ENCODE data around the gene ATG9A.

ATG9A gene, protein sequence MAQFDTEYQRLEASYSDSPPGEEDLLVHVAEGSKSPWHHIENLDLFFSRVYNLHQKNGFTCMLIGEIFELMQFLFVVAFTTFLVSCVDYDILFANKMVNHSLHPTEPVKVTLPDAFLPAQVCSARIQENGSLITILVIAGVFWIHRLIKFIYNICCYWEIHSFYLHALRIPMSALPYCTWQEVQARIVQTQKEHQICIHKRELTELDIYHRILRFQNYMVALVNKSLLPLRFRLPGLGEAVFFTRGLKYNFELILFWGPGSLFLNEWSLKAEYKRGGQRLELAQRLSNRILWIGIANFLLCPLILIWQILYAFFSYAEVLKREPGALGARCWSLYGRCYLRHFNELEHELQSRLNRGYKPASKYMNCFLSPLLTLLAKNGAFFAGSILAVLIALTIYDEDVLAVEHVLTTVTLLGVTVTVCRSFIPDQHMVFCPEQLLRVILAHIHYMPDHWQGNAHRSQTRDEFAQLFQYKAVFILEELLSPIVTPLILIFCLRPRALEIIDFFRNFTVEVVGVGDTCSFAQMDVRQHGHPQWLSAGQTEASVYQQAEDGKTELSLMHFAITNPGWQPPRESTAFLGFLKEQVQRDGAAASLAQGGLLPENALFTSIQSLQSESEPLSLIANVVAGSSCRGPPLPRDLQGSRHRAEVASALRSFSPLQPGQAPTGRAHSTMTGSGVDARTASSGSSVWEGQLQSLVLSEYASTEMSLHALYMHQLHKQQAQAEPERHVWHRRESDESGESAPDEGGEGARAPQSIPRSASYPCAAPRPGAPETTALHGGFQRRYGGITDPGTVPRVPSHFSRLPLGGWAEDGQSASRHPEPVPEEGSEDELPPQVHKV

DNA sequence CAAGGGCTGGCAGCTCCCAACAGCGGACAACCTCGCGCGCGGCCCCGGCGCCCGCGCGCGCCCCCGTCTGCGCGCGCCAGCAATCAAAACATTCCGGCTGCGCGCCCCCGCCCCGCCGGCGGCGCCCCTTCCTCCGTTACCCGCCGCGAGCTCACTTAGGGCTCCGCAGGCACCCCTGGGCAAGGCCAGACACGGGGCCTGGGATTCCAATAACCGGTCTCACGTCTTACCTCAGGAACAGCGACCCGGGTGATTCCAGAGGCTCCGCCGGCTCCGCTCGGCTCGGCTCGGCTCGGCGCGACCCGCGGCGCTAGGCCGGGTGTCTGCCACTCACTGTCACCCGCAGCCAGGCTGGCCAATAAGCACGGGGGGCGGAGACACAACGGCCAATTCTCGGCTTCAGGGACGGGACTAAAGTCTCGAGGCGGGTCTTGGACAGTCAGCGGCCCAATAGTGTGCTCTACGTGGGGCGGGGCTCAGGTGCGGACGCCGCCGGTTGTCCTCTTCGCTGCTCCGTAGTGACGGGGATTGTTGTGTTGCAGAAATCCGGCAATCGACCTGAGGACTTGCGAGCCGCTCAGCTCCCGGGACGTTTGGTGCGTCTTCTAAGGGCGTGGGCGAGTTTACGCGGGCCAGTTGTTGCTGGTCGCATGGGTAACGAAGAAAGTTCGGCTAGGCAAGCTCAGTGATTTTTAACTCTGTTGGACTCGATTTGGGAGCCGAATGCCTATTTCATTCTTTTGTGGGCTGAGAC is at the start of gene ATG9A, which contains the start of gene ANKZF1:
Gene ATG9A, minus strand, starts transcription at position 332 of the 754 bp plus-strand sequence. CDS start 1,612 bp downstream, outside the sequence.
Gene ANKZF1, plus strand, starts transcription at position 502 of the 754 bp plus-strand sequence. CDS start 452 bp downstream, outside the sequence.
- Histone ChIP-seq H3K27ac (ENCODE audit: low read depth, low read length) (peak within 1 kb of the TSS; percentile 72), H3F3A (ENCODE audit: control insufficient read depth, insufficient read depth) (no peaks in the 10 kb centered on the region; the same call in 1 of the 2 replicates), H3K79me2 (ENCODE audit: control insufficient read depth, low read length) (peaks cover 53% of the 10 kb centered on the region), H3K27me3 (ENCODE audit: control insufficient read depth, low read length) (no peaks in the 10 kb centered on the region), H3K36me3 (ENCODE audit: control insufficient read depth, low read length) (peaks cover 74% of the 10 kb centered on the region), H4K20me1 (ENCODE audit: control insufficient read depth, insufficient read depth, low read depth, low read length) (no peaks in the 10 kb centered on the region), H3K4me1 (ENCODE audit: control insufficient read depth, low read length) (peaks cover 31% of the 10 kb centered on the region), H3K9me2 (replicated peaks; ENCODE audit: control insufficient read depth, low read length) (no peaks in the 10 kb centered on the region), H3K4me3 (ENCODE audit: low read length) (peak within 1 kb of the TSS; percentile 88), H3K4me2 (ENCODE audit: low read length) (peak within 1 kb of the TSS; percentile 84), H3K9me3 (ENCODE audit: control insufficient read depth, insufficient read depth, low read length) (no peaks in the 10 kb centered on the region)
- TF ChIP-seq, protein P1, sequence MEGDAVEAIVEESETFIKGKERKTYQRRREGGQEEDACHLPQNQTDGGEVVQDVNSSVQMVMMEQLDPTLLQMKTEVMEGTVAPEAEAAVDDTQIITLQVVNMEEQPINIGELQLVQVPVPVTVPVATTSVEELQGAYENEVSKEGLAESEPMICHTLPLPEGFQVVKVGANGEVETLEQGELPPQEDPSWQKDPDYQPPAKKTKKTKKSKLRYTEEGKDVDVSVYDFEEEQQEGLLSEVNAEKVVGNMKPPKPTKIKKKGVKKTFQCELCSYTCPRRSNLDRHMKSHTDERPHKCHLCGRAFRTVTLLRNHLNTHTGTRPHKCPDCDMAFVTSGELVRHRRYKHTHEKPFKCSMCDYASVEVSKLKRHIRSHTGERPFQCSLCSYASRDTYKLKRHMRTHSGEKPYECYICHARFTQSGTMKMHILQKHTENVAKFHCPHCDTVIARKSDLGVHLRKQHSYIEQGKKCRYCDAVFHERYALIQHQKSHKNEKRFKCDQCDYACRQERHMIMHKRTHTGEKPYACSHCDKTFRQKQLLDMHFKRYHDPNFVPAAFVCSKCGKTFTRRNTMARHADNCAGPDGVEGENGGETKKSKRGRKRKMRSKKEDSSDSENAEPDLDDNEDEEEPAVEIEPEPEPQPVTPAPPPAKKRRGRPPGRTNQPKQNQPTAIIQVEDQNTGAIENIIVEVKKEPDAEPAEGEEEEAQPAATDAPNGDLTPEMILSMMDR (IDR thresholded peaks at IDR 0.05; ENCODE audit: low read depth, low read length, poor library complexity, severe bottlenecking), result no peak
- no peak for TF ChIP-seq EZH2phosphoT487 (IDR thresholded peaks at IDR 0.05; ENCODE audit: borderline replicate concordance, low read length)

DNA sequence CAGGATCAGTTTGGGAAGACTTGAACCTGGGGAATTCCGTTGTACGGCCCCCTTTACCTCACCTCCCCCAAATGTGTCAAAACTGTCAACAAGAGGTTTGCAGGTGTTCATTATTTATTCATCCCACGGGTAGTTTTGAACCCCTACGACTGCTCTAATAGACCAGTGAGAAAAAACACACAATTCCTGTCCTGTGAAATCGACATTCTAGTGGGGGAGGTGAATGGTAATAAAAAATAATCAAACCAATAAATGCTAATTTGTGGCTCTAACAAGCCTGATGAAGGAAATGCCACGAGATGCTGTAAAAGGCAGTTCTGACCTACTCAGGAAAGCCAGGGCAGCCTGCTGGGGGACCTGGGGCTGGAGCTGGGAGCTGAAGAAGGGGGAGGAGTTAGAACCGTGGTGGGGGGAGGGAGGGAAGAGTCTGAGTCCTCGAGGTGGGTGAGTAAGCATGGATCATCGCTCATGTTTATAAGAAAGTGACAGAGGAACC is 49.3 kb upstream of the ATG9A start:
- peak overlapping the region; percentile 96 for H3K4me2 ChIP-seq (ENCODE audit: low read length)
- TF ChIP-seq, protein P1 (IDR thresholded peaks at IDR 0.05; ENCODE audit: low read depth, low read length, poor library complexity, severe bottlenecking), result no peak
- H3K79me2 ChIP-seq (ENCODE audit: control insufficient read depth, low read length), result 0 out of 2 replicates have a peak, but pooled peaks cover 3% of the 10 kb centered on the region
- peaks cover 9% of the 10 kb centered on the region for H3F3A ChIP-seq (ENCODE audit: control insufficient read depth, insufficient read depth)
- H3K27me3 ChIP-seq (ENCODE audit: control insufficient read depth, low read length), result no peaks in the 10 kb centered on the region
- peaks cover 35% of the 10 kb centered on the region for H3K4me1 ChIP-seq (ENCODE audit: control insufficient read depth, low read length)
- H3K9me3 ChIP-seq (ENCODE audit: control insufficient read depth, insufficient read depth, low read length), result no peaks in the 10 kb centered on the region
- peak overlapping the region; percentile 89 for H3K27ac ChIP-seq (ENCODE audit: low read depth, low read length)
- peak overlapping the region; percentile 76 for H3K4me3 ChIP-seq (ENCODE audit: low read length)
- H3K9me2 ChIP-seq (replicated peaks; ENCODE audit: control insufficient read depth, low read length), result no peaks in the 10 kb centered on the region
- H4K20me1 ChIP-seq (ENCODE audit: control insufficient read depth, insufficient read depth, low read depth, low read length), result no peaks in the 10 kb centered on the region
- peaks cover 26% of the 10 kb centered on the region for H3K36me3 ChIP-seq (ENCODE audit: control insufficient read depth, low read length)
